Loucy (cell line): ENCODE data around the gene ATP1A4.

Experiments
- H2AFZ ChIP-seq: fragments of 200-600 bp; sonication (generic); 2 replicates; pipeline ENCODE4 v1.6.0; 2016; ENCODE audit warnings: antibody characterized with exemption, mild to moderate bottlenecking, low read length, moderate library complexity
- H3F3A ChIP-seq: fragments of 200-600 bp; 2 replicates; pipeline ENCODE4 v1.6.0; 2016; ENCODE audit warnings: antibody characterized with exemption, low read depth, mild to moderate bottlenecking
- H3K27me3 ChIP-seq: fragments of 200-600 bp; sonication (generic); 2 replicates; pipeline ENCODE4 v1.6.1; 2014; ENCODE audit warnings: low read length, mild to moderate bottlenecking; ENCODE audit not compliant: insufficient read depth, poor library complexity, severe bottlenecking
- H3K36me3 ChIP-seq: fragments of 200-600 bp; sonication (generic); 2 replicates; pipeline ENCODE4 v1.6.1; 2016; ENCODE audit warnings: low read length; ENCODE audit not compliant: insufficient read depth
- H3K4me1 ChIP-seq: fragments of 200-600 bp; sonication (generic); 2 replicates; pipeline ENCODE4 v1.5.1; 2014; ENCODE audit warnings: low read length, mild to moderate bottlenecking; ENCODE audit not compliant: insufficient read depth, poor library complexity, severe bottlenecking
- H3K4me2 ChIP-seq: fragments of 200-600 bp; sonication (generic); 2 replicates; pipeline ENCODE4 v1.6.0; 2014; ENCODE audit warnings: antibody characterized with exemption, low read length, low read depth, mild to moderate bottlenecking; ENCODE audit not compliant: poor library complexity, severe bottlenecking
- H3K4me3 ChIP-seq: fragments of 200-600 bp; sonication (generic); 2 replicates; pipeline ENCODE4 v1.5.1; 2014; ENCODE audit warnings: low read length, mild to moderate bottlenecking, mixed read lengths; ENCODE audit not compliant: poor library complexity, severe bottlenecking
- H3K79me2 ChIP-seq: fragments of 200-600 bp; sonication (generic); 2 replicates; pipeline ENCODE4 v1.6.1; 2014; ENCODE audit warnings: low read length; ENCODE audit not compliant: insufficient read depth
- H3K9ac ChIP-seq: fragments of 200-600 bp; sonication (generic); 2 replicates; pipeline ENCODE4 v1.6.0; 2014; ENCODE audit warnings: mild to moderate bottlenecking, low read depth, low read length, moderate library complexity; ENCODE audit not compliant: poor library complexity, severe bottlenecking
- H3K9me2 ChIP-seq: fragments of 200-600 bp; sonication (generic); replicated peaks from 2 replicates; pipeline ENCODE4 v1.6.1; 2016; ENCODE audit warnings: low read depth, low read length, mixed read lengths
- H3K9me3 ChIP-seq: fragments of 200-600 bp; sonication (generic); 2 replicates; pipeline ENCODE4 v1.6.1; 2014; ENCODE audit warnings: mild to moderate bottlenecking, antibody characterized with exemption, low read length, low read depth; ENCODE audit not compliant: insufficient read depth
- H4K20me1 ChIP-seq: fragments of 200-600 bp; sonication (generic); 2 replicates; pipeline ENCODE4 v1.6.0; 2014; ENCODE audit warnings: antibody characterized with exemption, low read length, mild to moderate bottlenecking; ENCODE audit not compliant: insufficient read depth, poor library complexity, severe bottlenecking
- CTCF ChIP-seq: fragments of 200-600 bp; sonication (generic); conservative IDR thresholded peaks from 2 replicates; pipeline ENCODE4 v1.5.1; 2014; ENCODE audit warnings: mild to moderate bottlenecking, antibody characterized with exemption, low read length
- EZH2phosphoT487 ChIP-seq: fragments of 200-600 bp; IDR thresholded peaks from 2 replicates; pipeline ENCODE4 v1.6.1; 2018; ENCODE audit warnings: antibody characterized with exemption, mild to moderate bottlenecking, moderate library complexity, borderline replicate concordance

ATP1A4 gene

DNA sequence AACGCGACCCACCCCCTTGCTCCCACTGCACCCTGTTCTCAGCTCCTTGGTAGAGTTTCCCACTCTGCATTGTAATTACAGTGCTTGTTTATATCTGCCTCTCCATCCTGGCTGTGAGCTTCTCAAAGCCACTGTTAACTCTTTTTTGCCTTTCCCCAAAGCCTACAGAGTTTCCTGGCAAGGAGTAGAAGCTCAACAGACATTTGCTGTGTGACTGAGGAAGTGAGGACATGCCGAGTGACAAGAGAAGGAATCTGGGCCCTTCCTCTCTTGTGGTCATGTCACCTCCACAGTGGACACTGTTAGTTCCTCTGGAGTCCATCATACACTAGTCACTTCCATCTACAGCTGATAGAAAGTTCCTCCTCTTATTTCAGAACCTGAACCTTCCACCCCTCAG is 46.9 kb upstream of the ATP1A4 start:
- Histone ChIP-seq H3K4me3 (no peak overlapping the region), H3K9me3 (no peaks in the 10 kb centered on the region), H3K27me3 (no peaks in the 10 kb centered on the region), H3K4me2 (no peak overlapping the region), H3K9ac (no peak overlapping the region), H3F3A (no peaks in the 10 kb centered on the region), H2AFZ (no peak overlapping the region), H3K79me2 (no peaks in the 10 kb centered on the region), H3K36me3 (no peaks in the 10 kb centered on the region), H4K20me1 (no peaks in the 10 kb centered on the region), H3K4me1 (peaks cover 14% of the 10 kb centered on the region), H3K9me2 (no peaks in the 10 kb centered on the region)
- TF ChIP-seq CTCF (no peak), EZH2phosphoT487 (no peak)

GRCh38 chr1:160105155-160105554 is 46.2 kb upstream of the ATP1A4 start:
- no peaks in the 10 kb centered on the region for H3K36me3 ChIP-seq
- no peak overlapping the region for H3K4me2 ChIP-seq
- H3K27me3 ChIP-seq: no peaks in the 10 kb centered on the region
- no peaks in the 10 kb centered on the region for H3K9me3 ChIP-seq
- no peak for TF ChIP-seq CTCF
- TF ChIP-seq EZH2phosphoT487: no peak
- no peaks in the 10 kb centered on the region for H3K79me2 ChIP-seq
- no peak overlapping the region for H3K9ac ChIP-seq
- H3F3A ChIP-seq: no peaks in the 10 kb centered on the region
- H2AFZ ChIP-seq: no peak overlapping the region
- no peak overlapping the region for H3K4me3 ChIP-seq
- H3K4me1 ChIP-seq: peaks cover 12% of the 10 kb centered on the region
- no peaks in the 10 kb centered on the region for H3K9me2 ChIP-seq
- H4K20me1 ChIP-seq: no peaks in the 10 kb centered on the region

DNA sequence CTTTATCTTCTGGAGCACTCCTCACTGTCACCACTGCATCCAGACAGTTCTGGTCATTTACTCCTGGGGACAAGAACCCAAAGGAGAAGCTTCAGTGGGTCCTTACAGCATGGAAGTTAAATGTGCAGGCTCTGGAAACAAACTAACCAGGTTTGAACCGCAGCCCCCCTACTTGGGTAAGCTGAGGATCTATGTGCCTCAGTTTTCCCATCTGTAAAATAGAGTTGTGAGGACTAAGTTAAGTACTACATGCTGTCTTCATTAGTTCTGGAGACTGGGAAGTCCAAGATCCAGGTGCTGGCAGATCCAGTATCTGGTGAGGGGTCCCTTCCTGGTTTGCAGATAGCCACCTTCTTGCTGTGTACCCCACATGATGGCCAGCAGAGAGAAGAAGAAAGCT is 43.9 kb upstream of the ATP1A4 start:
- no peak for TF ChIP-seq EZH2phosphoT487
- no peak for TF ChIP-seq CTCF
- H3K9me2 ChIP-seq: no peaks in the 10 kb centered on the region
- H3K4me1 ChIP-seq: peaks cover 8% of the 10 kb centered on the region
- H3K27me3 ChIP-seq: no peaks in the 10 kb centered on the region
- H3K4me3 ChIP-seq: no peak overlapping the region
- no peaks in the 10 kb centered on the region for H3K79me2 ChIP-seq
- H3K4me2 ChIP-seq: no peak overlapping the region
- no peaks in the 10 kb centered on the region for H3K9me3 ChIP-seq
- H4K20me1 ChIP-seq: no peaks in the 10 kb centered on the region
- H3K36me3 ChIP-seq: no peaks in the 10 kb centered on the region
- no peak overlapping the region for H2AFZ ChIP-seq
- no peak overlapping the region for H3K9ac ChIP-seq
- no peaks in the 10 kb centered on the region for H3F3A ChIP-seq
